HCT116 (cell line): ENCODE data around the gene MUSTN1.

Source experiments
- CTCF ChIP-seq, 3 experiments: fragments of 200-600 bp in 1 of 3; sonication (generic) in 1 of 3; IDR thresholded peaks in 2 of 3; conservative IDR thresholded peaks in 1 of 3; 2 replicates each; pipeline ENCODE4 v1.5.1; 2012 to 2017; ENCODE audit warnings: low read depth in 2 of 3, low read length in 2 of 3, antibody characterized with exemption in 1 of 3, borderline replicate concordance in 1 of 3, control low read depth in 1 of 3, mild to moderate bottlenecking in 1 of 3, mixed read lengths in 1 of 3, mixed run types in 1 of 3, moderate library complexity in 1 of 3; ENCODE audit not compliant: insufficient read depth in 1 of 3
- ELF1 ChIP-seq: IDR thresholded peaks from 2 replicates; pipeline ENCODE4 v1.6.1; 2012; ENCODE audit warnings: low read depth, borderline replicate concordance
- EZH2 ChIP-seq: fragments of 200-600 bp; sonication (generic); IDR thresholded peaks from 2 replicates; pipeline ENCODE4 v1.6.1; 2017; ENCODE audit warnings: antibody characterized with exemption, mixed run types
- FOSL1 ChIP-seq: IDR thresholded peaks from 2 replicates; pipeline ENCODE4 v1.6.1; 2012; ENCODE audit warnings: low read depth
- MAX ChIP-seq: IDR thresholded peaks from 2 replicates; pipeline ENCODE4 v1.6.1; 2012
- POLR2A ChIP-seq: IDR thresholded peaks from 2 replicates; pipeline ENCODE4 v1.7.0; 2011; ENCODE audit warnings: borderline replicate concordance; ENCODE audit not compliant: insufficient read depth, insufficient read length; ENCODE audit errors: extremely low read depth
- POLR2AphosphoS5 ChIP-seq: IDR thresholded peaks from 2 replicates; pipeline ENCODE4 v1.6.1; 2011; ENCODE audit warnings: mild to moderate bottlenecking, low read depth, low read length, moderate library complexity
- REST ChIP-seq: IDR thresholded peaks from 2 replicates; pipeline ENCODE4 v1.6.1; 2012; ENCODE audit warnings: low read depth
- SP1 ChIP-seq: IDR thresholded peaks from 2 replicates; pipeline ENCODE4 v1.6.1; 2012; ENCODE audit warnings: low read depth
- YY1 ChIP-seq: IDR thresholded peaks from 2 replicates; pipeline ENCODE4 v1.6.1; 2011; ENCODE audit warnings: low read length, low read depth, moderate library complexity, mild to moderate bottlenecking; ENCODE audit not compliant: insufficient replicate concordance; ENCODE audit errors: extremely low read depth
- ZNF274 ChIP-seq: fragments of 200-500 bp; sonication (Bioruptor generic); IDR thresholded peaks from 2 replicates; pipeline ENCODE4 v1.6.1; 2014; ENCODE audit warnings: mild to moderate bottlenecking, low read depth, low read length, inconsistent platforms

- TF ChIP-seq CTCF (IDR thresholded peaks at IDR 0.05 in 2 of 3, conservative IDR thresholded peaks at IDR 0.05 in 1 of 3; ENCODE audit: borderline replicate concordance in 1 of 3, insufficient read depth in 1 of 3, low read depth in 2 of 3, low read length in 2 of 3), result no peak
- no peak for TF ChIP-seq POLR2AphosphoS5
- TF ChIP-seq EZH2, result no peak
- no peak for TF ChIP-seq ZNF274
- TF ChIP-seq MAX, result no peak
- TF ChIP-seq FOSL1, result no peak
- TF ChIP-seq ELF1, result no peak
- TF ChIP-seq YY1, result no peak
- no peak for TF ChIP-seq SP1
- no peak for TF ChIP-seq REST
- TF ChIP-seq POLR2A, result no peak
These were observed 14.9 kb downstream of the MUSTN1 start for GRCh38 chr3:52819936-52820335.
